ENCODE measurements around the gene DPP7. TPM values are rescaled to one million over a fixed set of nuclear protein-coding genes. Genes with fewer than 3 reads are reported as not detected.

DPP7 gene
- total and polyA plus RNA-seq, 2 of the 8 experiments (the other 6 are each of a cell fraction or from before 2014, with no cell fraction given): 21.2 to 26.8 TPM

DNA sequence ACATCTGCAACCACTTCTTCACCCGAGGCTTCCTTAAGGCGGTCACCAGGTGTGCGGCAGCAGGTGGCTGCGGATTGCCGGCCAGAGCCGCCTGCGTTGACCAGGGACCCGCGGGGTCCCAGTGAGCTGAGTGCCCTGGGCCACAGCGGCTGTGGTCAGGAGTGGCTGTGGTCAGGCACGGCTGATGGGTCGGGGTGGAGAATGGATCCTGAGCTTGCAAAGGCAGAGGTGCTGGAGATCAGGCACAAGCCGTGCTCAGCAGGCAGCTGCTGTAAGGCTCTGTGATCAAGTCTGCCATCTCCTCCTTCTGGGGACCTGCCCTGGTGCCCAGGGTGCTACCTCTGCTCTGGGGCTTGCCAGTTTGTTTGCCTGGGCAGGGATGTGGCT lies 35.1 kb downstream of the DPP7 start:
- Histone ChIP-seq H2BK20ac (ENCODE audit: low read length) (no peak overlapping the region), H3K4me3 (ENCODE audit: extremely low read depth in 1 of 4, insufficient read depth in 2 of 4, low read depth in 3 of 4, low read length in 4 of 4) (peak overlapping the region in 1 of 4 experiments; percentile 57; a peak in 2 of 8 replicates), H2AK5ac (ENCODE audit: low read depth, low read length) (no peak overlapping the region), H3K36me3 (ENCODE audit: control insufficient read depth in 2 of 4, insufficient read depth in 4 of 4, low read length in 3 of 4) (no peaks in the 10 kb centered on the region; a peak in 1 of 8 replicates), H3K79me2 (ENCODE audit: control insufficient read depth in 1 of 2, insufficient read depth in 2 of 2, low read length in 2 of 2) (no peaks in the 10 kb centered on the region), H3K9me3 (ENCODE audit: insufficient read depth in 2 of 2, low read depth in 1 of 2, low read length in 1 of 2) (no peaks in the 10 kb centered on the region), H3K27me3 (replicated peaks in 1 of 4; ENCODE audit: control insufficient read depth in 3 of 4, extremely low read depth in 1 of 4, insufficient read depth in 3 of 4, low read length in 3 of 4) (peaks cover 20 to 49% (median 34%) of the 10 kb centered on the region in 4 experiments), H3K23me2 (ENCODE audit: low read depth, low read length) (peaks cover 13% of the 10 kb centered on the region; the same call in 1 of the 2 replicates), H4K5ac (ENCODE audit: insufficient read length, low read depth, low read length) (no peak overlapping the region), H4K8ac (ENCODE audit: extremely low read depth, insufficient read depth, low read length) (no peak overlapping the region; the same call in 1 of the 2 replicates), H3K56ac (replicated peaks; ENCODE audit: insufficient read length, low read depth, low read length) (no peak overlapping the region), H3K4me2 (ENCODE audit: insufficient read depth in 1 of 2, low read depth in 2 of 2, low read length in 2 of 2) (peak overlapping the region; percentile 97 to 99), H3K14ac (ENCODE audit: insufficient read length) (no peak overlapping the region), H4K20me1 (replicated peaks in 1 of 2; ENCODE audit: control insufficient read depth in 1 of 2, insufficient read depth in 2 of 2, low read length in 2 of 2) (peaks cover 0 to 7% of the 10 kb centered on the region in 2 experiments), H2BK120ac (replicated peaks; ENCODE audit: low read depth, low read length) (no peak overlapping the region), H3K23ac (ENCODE audit: insufficient read length) (no peak overlapping the region), H3K4me1 (replicated peaks in 1 of 4; ENCODE audit: control insufficient read depth in 3 of 4, insufficient read depth in 4 of 4, low read length in 3 of 4) (peaks cover 0 to 20% (median 12%) of the 10 kb centered on the region in 4 experiments; a peak in 6 of 7 replicates), H3K9ac (replicated peaks in 1 of 4; ENCODE audit: extremely low read depth in 1 of 4, low read depth in 3 of 4, low read length in 3 of 4) (no peak overlapping the region), H3K27ac (ENCODE audit: low read depth, low read length) (no peak overlapping the region), H4K91ac (replicated peaks; ENCODE audit: insufficient read length, low read length) (peak overlapping the region; percentile 84), H2AFZ (ENCODE audit: low read length) (no peak overlapping the region), H3K4ac (replicated peaks; ENCODE audit: insufficient read length, low read depth, low read length) (peak overlapping the region; percentile 85), H2BK5ac (ENCODE audit: low read depth, low read length) (no peak overlapping the region), H3K18ac (ENCODE audit: extremely low read depth, low read length) (no peak overlapping the region), H2BK12ac (ENCODE audit: low read depth, low read length) (no peak overlapping the region), H2BK15ac (ENCODE audit: low read length) (0 out of 2 replicates have a peak overlapping the region, but pooled peaks have one; percentile 16), H3K79me1 (ENCODE audit: low read depth, low read length) (no peaks in the 10 kb centered on the region)
- ChIA-PET POLR2A (ENCODE audit: partially characterized antibody) (interaction anchor here (1.1 kb wide), 2 partner anchors 13 to 232 kb away, joined by 3 read pairs; no protein-coding TSS in a partner anchor), CTCF (ENCODE audit: partially characterized antibody) (interaction anchor here (0.7 to 2.1 kb wide), 3 partner anchors 9 to 29 kb away, joined by 3 to 10 read pairs (median 8); partner anchors contain the start of gene SAPCD2)
- no peak for DNase-seq (ENCODE audit: low read depth in 1 of 2, low spot score in 2 of 2)
- TF ChIP-seq MAFK (IDR thresholded peaks at IDR 0.05; ENCODE audit: low read depth, low read length): no peak
- TF ChIP-seq SRF (IDR thresholded peaks at IDR 0.05; ENCODE audit: low read depth, low read length): no peak
- no peak for TF ChIP-seq PHF8 (conservative IDR thresholded peaks at IDR 0.05; ENCODE audit: low read depth, low read length)
- TF ChIP-seq FOSL1 (IDR thresholded peaks at IDR 0.05; ENCODE audit: insufficient read depth, low read depth, low read length): no peak
- TF ChIP-seq, protein P1, sequence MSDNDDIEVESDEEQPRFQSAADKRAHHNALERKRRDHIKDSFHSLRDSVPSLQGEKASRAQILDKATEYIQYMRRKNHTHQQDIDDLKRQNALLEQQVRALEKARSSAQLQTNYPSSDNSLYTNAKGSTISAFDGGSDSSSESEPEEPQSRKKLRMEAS (IDR thresholded peaks at IDR 0.05): no peak
- TF ChIP-seq ZNF274 (IDR thresholded peaks at IDR 0.05; ENCODE audit: borderline replicate concordance, extremely low read depth, low read length): no peak
- TF ChIP-seq CREB1 (IDR thresholded peaks at IDR 0.05): no peak
- no peak for TF ChIP-seq CBX5 (IDR thresholded peaks at IDR 0.05; ENCODE audit: low read depth, low read length)
- no peak for TF ChIP-seq SP1 (IDR thresholded peaks at IDR 0.05; ENCODE audit: low read depth, low read length)
- TF ChIP-seq EGR1 (IDR thresholded peaks at IDR 0.05; ENCODE audit: borderline replicate concordance, low read depth, low read length): no peak
- no peak for TF ChIP-seq CBX8 (IDR thresholded peaks at IDR 0.05; ENCODE audit: borderline replicate concordance, low read depth, low read length)
- no peak for TF ChIP-seq BACH1 (IDR thresholded peaks at IDR 0.05; ENCODE audit: low read length)
- TF ChIP-seq POLR2A (IDR thresholded peaks at IDR 0.05; ENCODE audit: control extremely low read depth in 1 of 2, low read depth in 2 of 2, low read length in 2 of 2): no peak
- TF ChIP-seq RXRA (IDR thresholded peaks at IDR 0.05; ENCODE audit: insufficient read depth, low read depth, low read length): no peak
- WGBS, 2 experiments (ENCODE audit: extremely low coverage in 1 of 2, insufficient coverage in 1 of 2, insufficient read length in 1 of 2, insufficient replicate concordance in 2 of 2, low coverage in 1 of 2, low lambda C conversion rate in 2 of 2, missing lambda C conversion rate in 1 of 2): 78% methylated on average over 11 of the region's 13 CpGs; no CpG with 5 or more reads in 1 of the 2 experiments
- no peak for FAIRE-seq
